NCI-H345 treated with DMSO at 0.1 percent for 48 hours (cell line): Measurements from ENCODE around the gene NANP.

Experiments
- DNase-seq: peaks from one replicate; lab custom pipeline; 2025; ENCODE audit not compliant: unreplicated experiment; lab: John Stamatoyannopoulos, UW

Gene NANP

DNA sequence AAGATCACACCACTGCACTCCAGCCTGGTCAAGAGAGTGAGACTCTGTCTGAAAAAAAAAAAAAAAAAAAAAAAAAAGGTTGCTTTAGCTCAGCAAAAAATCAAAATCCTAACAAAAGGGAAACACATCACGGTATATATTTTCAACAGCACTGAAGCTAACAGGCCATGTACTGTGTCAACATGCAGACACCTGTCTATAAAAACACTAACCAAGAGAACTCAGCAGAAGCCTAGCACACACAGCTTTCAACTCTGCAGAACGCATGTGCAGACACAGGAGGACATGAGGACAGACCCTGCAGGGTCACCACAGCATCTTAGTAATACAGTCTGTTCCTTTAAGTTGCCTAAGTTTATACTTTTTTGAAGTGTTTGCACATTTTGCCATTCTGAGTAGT is 52.0 kb downstream of the NANP start:
- DNase-seq, result peak; percentile 43

DNA sequence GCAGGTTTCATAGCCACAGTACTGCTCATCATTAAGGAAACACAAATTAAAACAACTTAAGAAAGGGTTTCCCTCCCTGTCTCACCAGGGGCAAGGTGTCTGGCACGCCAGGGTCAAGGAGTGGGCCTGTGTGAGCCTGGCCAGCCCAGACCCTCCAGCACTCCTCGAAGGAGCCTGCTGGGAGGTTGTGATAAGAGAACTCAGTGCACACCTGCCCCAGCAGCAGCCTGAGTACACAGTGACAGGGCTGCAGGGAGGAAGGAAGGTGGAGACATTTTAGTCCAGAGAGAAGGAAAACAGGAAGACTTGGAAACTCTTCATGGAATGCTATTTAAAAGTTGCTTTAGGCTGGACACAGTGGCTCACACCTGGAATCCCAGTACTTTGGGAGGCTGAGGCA is 52.6 kb downstream of the NANP start:
- DNase-seq, result no peak

DNA sequence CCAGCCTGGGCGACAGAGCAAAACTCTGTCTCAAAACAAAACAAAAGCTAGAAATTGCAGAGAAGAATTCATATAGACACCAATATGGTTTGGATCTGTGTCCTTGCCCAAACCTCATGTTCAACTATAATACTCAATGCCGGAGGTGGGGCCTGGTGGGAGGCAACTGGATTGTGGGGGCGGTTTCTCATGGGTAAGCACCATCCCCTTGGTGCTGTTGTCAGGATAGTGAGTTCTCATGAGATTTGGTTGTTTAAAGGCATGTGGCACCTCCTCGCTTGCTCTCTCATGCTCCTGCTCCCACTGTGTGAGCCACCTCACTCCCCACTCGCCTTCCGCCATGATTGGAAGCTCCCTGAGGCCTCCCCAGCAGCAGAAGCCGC is 53.7 kb downstream of the NANP start:
- DNase-seq, result no peak

DNA sequence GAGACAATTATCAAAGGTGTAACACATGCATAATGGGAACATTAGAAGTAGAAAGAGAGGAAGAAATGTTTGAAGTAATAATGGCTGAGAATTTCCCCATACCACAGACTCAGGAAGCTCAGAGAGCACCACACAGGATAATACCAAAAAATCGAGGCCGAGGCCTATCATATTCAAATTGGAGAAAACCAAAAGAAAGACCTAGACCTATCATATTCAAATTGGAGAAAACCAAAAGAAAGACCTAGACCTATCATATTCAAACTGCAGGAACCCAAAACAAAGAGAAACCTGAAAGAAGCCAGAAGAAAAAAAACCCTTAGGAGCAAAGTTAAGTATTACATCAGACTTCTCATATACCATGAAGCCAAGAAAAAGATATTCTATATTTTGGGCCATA is 56.5 kb downstream of the NANP start:
- DNase-seq, result no peak

DNA sequence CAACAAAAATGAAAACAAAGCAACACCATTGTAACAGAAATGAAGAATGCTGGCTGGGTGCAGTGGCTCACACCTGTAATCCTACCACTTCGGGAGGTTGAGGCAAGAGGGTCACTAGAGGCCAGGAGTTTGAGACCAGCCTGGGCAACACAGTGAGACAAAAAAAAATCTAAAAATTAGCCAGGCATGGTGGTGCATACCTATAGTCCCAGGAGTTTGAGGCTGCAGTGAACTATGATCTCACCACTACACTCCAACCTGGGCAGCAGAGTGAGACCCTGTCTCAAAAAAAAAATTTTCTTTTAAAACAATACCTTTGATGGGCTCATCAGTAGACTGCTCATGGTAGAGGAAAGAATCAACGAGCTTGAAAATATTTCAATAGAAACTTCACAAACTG is 57.0 kb downstream of the NANP start:
- DNase-seq, result no peak

DNA sequence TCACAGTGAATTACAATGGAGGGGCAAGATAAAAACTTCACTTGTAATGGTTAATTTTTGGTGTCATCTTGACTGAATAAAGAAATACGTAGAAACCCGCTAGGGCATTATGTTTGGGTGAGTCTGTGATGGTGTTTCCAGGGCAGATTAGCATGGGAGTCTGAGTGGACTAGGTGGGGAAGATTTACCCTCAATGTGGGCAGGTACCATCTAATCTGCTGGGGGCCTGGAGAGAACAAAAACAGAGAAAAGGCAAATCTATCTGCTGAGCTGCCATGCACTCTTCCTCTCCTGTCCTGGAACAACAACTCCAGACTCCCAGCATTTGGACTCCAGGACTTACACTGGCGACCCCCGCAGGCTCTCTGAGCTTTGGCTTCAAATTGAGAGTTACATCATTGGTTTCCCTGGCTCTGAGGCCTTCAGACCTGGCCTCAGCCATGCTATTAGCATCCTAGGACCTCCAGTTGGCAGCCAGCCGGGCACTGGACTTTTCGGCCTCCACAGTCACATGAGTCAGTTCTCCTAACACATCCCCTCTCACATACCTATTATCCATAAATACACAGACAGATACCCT is 58.1 kb downstream of the NANP start:
- no peak for DNase-seq

DNA sequence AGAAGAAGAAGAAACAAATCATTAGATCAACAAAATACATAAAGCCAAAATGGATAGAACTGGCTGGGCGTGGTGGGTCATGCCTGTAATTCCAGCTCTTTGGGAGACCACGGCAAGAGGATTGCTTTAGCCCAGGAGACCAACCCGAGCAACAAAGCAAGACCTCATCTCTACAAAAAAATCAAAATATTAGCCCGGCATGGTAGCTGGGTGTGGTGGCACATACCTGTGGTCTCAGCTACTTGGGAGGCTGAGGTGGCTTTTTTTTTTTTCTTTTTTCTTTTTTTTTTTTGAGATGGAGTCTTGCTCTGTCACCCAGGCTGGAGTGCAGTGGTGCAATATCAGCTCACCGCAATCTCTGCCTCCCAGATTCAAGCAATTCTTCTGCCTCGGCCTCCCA is 59.9 kb downstream of the NANP start:
- no peak for DNase-seq

DNA sequence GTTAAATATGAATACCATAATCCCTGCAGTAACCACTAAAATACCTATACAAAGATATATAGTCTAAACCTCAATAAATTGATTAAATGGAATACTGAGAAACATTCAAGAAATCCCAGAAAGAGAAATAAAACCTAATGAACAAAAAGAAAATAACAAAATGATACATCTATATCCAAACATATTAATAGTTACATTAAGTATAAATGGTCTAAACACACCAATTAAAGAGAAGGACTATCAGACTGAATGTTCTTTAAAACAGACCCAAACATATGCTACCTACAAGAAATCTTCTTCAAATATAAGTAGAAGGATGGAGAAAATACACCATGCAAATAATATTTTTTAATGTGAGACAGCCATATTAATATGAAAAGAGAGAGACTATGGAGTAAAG is 60.5 kb downstream of the NANP start:
- no peak for DNase-seq
